GM19193 (cell line): ENCODE results near the gene CIAO2A.
A peak's percentile ranks its signal among the peaks of the same experiment; 100 is the strongest.

Experiments
- POLR2A ChIP-seq: IDR thresholded peaks from 4 replicates; pipeline ENCODE4 v1.6.1; 2011; ENCODE audit not compliant: insufficient read depth, insufficient read length; ENCODE audit errors: extremely low read depth

Gene CIAO2A

GRCh38 chr15:64122444-64122843, 28.8 kb upstream of the CIAO2A start:
- no peak for TF ChIP-seq POLR2A

GRCh38 chr15:64121614-64122013, 28.0 kb upstream of the CIAO2A start:
- TF ChIP-seq POLR2A, result no peak

GRCh38 chr15:64117759-64118487, 24.3 kb upstream of the CIAO2A start:
- TF ChIP-seq POLR2A, result no peak

- TF ChIP-seq POLR2A, result no peak
Measured at GRCh38 chr15:64112904-64113303, 19.3 kb upstream of the CIAO2A start.

- TF ChIP-seq POLR2A, result no peak
Measured at GRCh38 chr15:64112073-64112772, 18.6 kb upstream of the CIAO2A start.

GRCh38 chr15:64111679-64112050, 18.0 kb upstream of the CIAO2A start:
- TF ChIP-seq POLR2A, result no peak

GRCh38 chr15:64110950-64111678, 17.5 kb upstream of the CIAO2A start:
- TF ChIP-seq POLR2A, result no peak

- TF ChIP-seq POLR2A, result no peak
Measured at GRCh38 chr15:64107337-64107736, 13.7 kb upstream of the CIAO2A start.

- no peak for TF ChIP-seq POLR2A
Measured at GRCh38 chr15:64105113-64105704, 11.6 kb upstream of the CIAO2A start.

GRCh38 chr15:64102497-64102896, 8.9 kb upstream of the CIAO2A start:
- no peak for TF ChIP-seq POLR2A

- TF ChIP-seq POLR2A, result no peak
Measured at GRCh38 chr15:64100958-64101357, 7.3 kb upstream of the CIAO2A start.

GRCh38 chr15:64099379-64099778, 5.7 kb upstream of the CIAO2A start:
- TF ChIP-seq POLR2A, result no peak

GRCh38 chr15:64096668-64097384, 3.2 kb upstream of the CIAO2A start:
- TF ChIP-seq POLR2A, result no peak

GRCh38 chr15:64095795-64096667, 2.4 kb upstream of the CIAO2A start, which contains the start of gene SNX1:
Gene SNX1 (plus strand): TSS chr15:64095982. CDS start chr15:64096014, 32 bp downstream.
- peak; percentile 92 for TF ChIP-seq POLR2A

GRCh38 chr15:64095431-64095794, 1.8 kb upstream of the CIAO2A start:
- TF ChIP-seq POLR2A, result no peak
